Activated T-cell treated with anti-CD3 and anti-CD28 coated beads, Interleukin-2, amount 50 U/mL, for 24 hours (primary cell): ENCODE data around the gene CDKAL1.

Experiments
- DNase-seq: peaks from one replicate; pipeline ENCODE4 v3.0.0-alpha.2; 2020
- H3K27ac Mint-ChIP-seq: 2 replicates; pipeline ENCODE4 v1.8.0; 2020; ENCODE audit warnings: mild to moderate bottlenecking, mixed read lengths
- H3K27me3 Mint-ChIP-seq: 2 replicates; pipeline ENCODE4 v1.8.0; 2020; ENCODE audit warnings: mixed read lengths
- H3K36me3 Mint-ChIP-seq: 2 replicates; pipeline ENCODE4 v1.8.0; 2020; ENCODE audit warnings: low read depth, mixed read lengths
- H3K4me1 Mint-ChIP-seq: 2 replicates; pipeline ENCODE4 v1.8.0; 2020; ENCODE audit warnings: low read depth, mixed read lengths
- H3K4me3 Mint-ChIP-seq: 2 replicates; pipeline ENCODE4 v1.8.0; 2020; ENCODE audit warnings: mild to moderate bottlenecking, moderate library complexity, mixed read lengths
- H3K9me3 Mint-ChIP-seq: 2 replicates; pipeline ENCODE4 v1.8.0; 2020; ENCODE audit warnings: mixed read lengths

The CDKAL1 gene

GRCh38 chr6:20652299-20653084 is 118.2 kb downstream of the CDKAL1 start:
- no peak overlapping the region for H3K4me3 Mint-ChIP-seq
- H3K27me3 Mint-ChIP-seq, result no peaks in the 10 kb centered on the region
- no peaks in the 10 kb centered on the region for H3K9me3 Mint-ChIP-seq
- DNase-seq, result no peak
- peaks cover 71% of the 10 kb centered on the region for H3K36me3 Mint-ChIP-seq
- no peak overlapping the region for H3K27ac Mint-ChIP-seq
- peaks cover 22% of the 10 kb centered on the region for H3K4me1 Mint-ChIP-seq

- Mint-ChIP-seq H3K4me1 (peaks cover 19% of the 10 kb centered on the region), H3K36me3 (peaks cover 68% of the 10 kb centered on the region), H3K4me3 (no peak overlapping the region), H3K27ac (no peak overlapping the region), H3K9me3 (no peaks in the 10 kb centered on the region), H3K27me3 (no peaks in the 10 kb centered on the region)
- no peak for DNase-seq
These were observed 118.8 kb downstream of the CDKAL1 start for GRCh38 chr6:20653085-20653479.

GRCh38 chr6:20655317-20655716 is 121.1 kb downstream of the CDKAL1 start:
- peaks cover 55% of the 10 kb centered on the region for H3K36me3 Mint-ChIP-seq
- no peaks in the 10 kb centered on the region for H3K27me3 Mint-ChIP-seq
- no peak overlapping the region for H3K4me3 Mint-ChIP-seq
- DNase-seq, result no peak
- H3K4me1 Mint-ChIP-seq, result peaks cover 24% of the 10 kb centered on the region
- no peaks in the 10 kb centered on the region for H3K9me3 Mint-ChIP-seq
- H3K27ac Mint-ChIP-seq, result no peak overlapping the region

GRCh38 chr6:20657274-20657800 is 123.1 kb downstream of the CDKAL1 start:
- no peak for DNase-seq
- H3K4me1 Mint-ChIP-seq, result peaks cover 26% of the 10 kb centered on the region
- H3K27me3 Mint-ChIP-seq, result no peaks in the 10 kb centered on the region
- H3K36me3 Mint-ChIP-seq, result peaks cover 35% of the 10 kb centered on the region
- no peak overlapping the region for H3K27ac Mint-ChIP-seq
- no peak overlapping the region for H3K4me3 Mint-ChIP-seq
- no peaks in the 10 kb centered on the region for H3K9me3 Mint-ChIP-seq

GRCh38 chr6:20658053-20658452 is 123.8 kb downstream of the CDKAL1 start:
- H3K27ac Mint-ChIP-seq, result no peak overlapping the region
- H3K4me1 Mint-ChIP-seq, result peaks cover 27% of the 10 kb centered on the region
- no peak overlapping the region for H3K4me3 Mint-ChIP-seq
- H3K36me3 Mint-ChIP-seq, result peaks cover 31% of the 10 kb centered on the region
- H3K9me3 Mint-ChIP-seq, result no peaks in the 10 kb centered on the region
- DNase-seq, result no peak
- H3K27me3 Mint-ChIP-seq, result no peaks in the 10 kb centered on the region

GRCh38 chr6:20658516-20658915 is 124.3 kb downstream of the CDKAL1 start:
- peaks cover 27% of the 10 kb centered on the region for H3K4me1 Mint-ChIP-seq
- peaks cover 26% of the 10 kb centered on the region for H3K36me3 Mint-ChIP-seq
- DNase-seq, result no peak
- H3K27me3 Mint-ChIP-seq, result no peaks in the 10 kb centered on the region
- no peak overlapping the region for H3K27ac Mint-ChIP-seq
- no peaks in the 10 kb centered on the region for H3K9me3 Mint-ChIP-seq
- no peak overlapping the region for H3K4me3 Mint-ChIP-seq

GRCh38 chr6:20660534-20660933 is 126.3 kb downstream of the CDKAL1 start:
- Mint-ChIP-seq H3K4me3 (no peak overlapping the region), H3K9me3 (no peaks in the 10 kb centered on the region), H3K27me3 (no peaks in the 10 kb centered on the region), H3K36me3 (peaks cover 10% of the 10 kb centered on the region), H3K4me1 (peaks cover 27% of the 10 kb centered on the region), H3K27ac (no peak overlapping the region)
- DNase-seq, result no peak

GRCh38 chr6:20661721-20662120 is 127.5 kb downstream of the CDKAL1 start:
- peaks cover 25% of the 10 kb centered on the region for H3K4me1 Mint-ChIP-seq
- H3K27ac Mint-ChIP-seq, result no peak overlapping the region
- H3K36me3 Mint-ChIP-seq, result peaks cover 6% of the 10 kb centered on the region
- no peak for DNase-seq
- no peak overlapping the region for H3K4me3 Mint-ChIP-seq
- no peaks in the 10 kb centered on the region for H3K9me3 Mint-ChIP-seq
- H3K27me3 Mint-ChIP-seq, result no peaks in the 10 kb centered on the region

- Mint-ChIP-seq H3K27ac (no peak overlapping the region), H3K4me3 (no peak overlapping the region), H3K9me3 (no peaks in the 10 kb centered on the region), H3K36me3 (peaks cover 6% of the 10 kb centered on the region), H3K4me1 (peaks cover 27% of the 10 kb centered on the region), H3K27me3 (no peaks in the 10 kb centered on the region)
- DNase-seq, result no peak
These were observed 130.0 kb downstream of the CDKAL1 start for GRCh38 chr6:20664250-20664649.

- H3K4me1 Mint-ChIP-seq, result peaks cover 30% of the 10 kb centered on the region
- no peak overlapping the region for H3K4me3 Mint-ChIP-seq
- no peaks in the 10 kb centered on the region for H3K9me3 Mint-ChIP-seq
- H3K27ac Mint-ChIP-seq, result no peak overlapping the region
- peaks cover 2% of the 10 kb centered on the region for H3K36me3 Mint-ChIP-seq
- no peak for DNase-seq
- H3K27me3 Mint-ChIP-seq, result no peaks in the 10 kb centered on the region
These were observed 131.0 kb downstream of the CDKAL1 start for GRCh38 chr6:20665290-20665689.

- Mint-ChIP-seq H3K27ac (no peak overlapping the region), H3K9me3 (no peaks in the 10 kb centered on the region), H3K27me3 (no peaks in the 10 kb centered on the region), H3K36me3 (peaks cover 10% of the 10 kb centered on the region), H3K4me3 (no peak overlapping the region), H3K4me1 (peaks cover 25% of the 10 kb centered on the region)
- DNase-seq, result no peak
These were observed 135.5 kb downstream of the CDKAL1 start for GRCh38 chr6:20669571-20670314.

GRCh38 chr6:20670750-20671149 is 136.5 kb downstream of the CDKAL1 start:
- Mint-ChIP-seq H3K36me3 (peaks cover 12% of the 10 kb centered on the region), H3K9me3 (no peaks in the 10 kb centered on the region), H3K27ac (no peak overlapping the region), H3K4me3 (no peak overlapping the region), H3K4me1 (peaks cover 25% of the 10 kb centered on the region), H3K27me3 (no peaks in the 10 kb centered on the region)
- no peak for DNase-seq

GRCh38 chr6:20672038-20672437 is 137.8 kb downstream of the CDKAL1 start:
- no peaks in the 10 kb centered on the region for H3K27me3 Mint-ChIP-seq
- peaks cover 12% of the 10 kb centered on the region for H3K36me3 Mint-ChIP-seq
- no peak for DNase-seq
- no peak overlapping the region for H3K27ac Mint-ChIP-seq
- no peak overlapping the region for H3K4me3 Mint-ChIP-seq
- peaks cover 25% of the 10 kb centered on the region for H3K4me1 Mint-ChIP-seq
- no peaks in the 10 kb centered on the region for H3K9me3 Mint-ChIP-seq

GRCh38 chr6:20673458-20673857 is 139.2 kb downstream of the CDKAL1 start:
- Mint-ChIP-seq H3K9me3 (no peaks in the 10 kb centered on the region), H3K4me1 (peaks cover 29% of the 10 kb centered on the region), H3K36me3 (peaks cover 15% of the 10 kb centered on the region), H3K27ac (no peak overlapping the region), H3K27me3 (no peaks in the 10 kb centered on the region), H3K4me3 (no peak overlapping the region)
- DNase-seq, result no peak

- no peaks in the 10 kb centered on the region for H3K9me3 Mint-ChIP-seq
- H3K4me1 Mint-ChIP-seq, result peaks cover 25% of the 10 kb centered on the region
- no peak overlapping the region for H3K4me3 Mint-ChIP-seq
- no peak overlapping the region for H3K27ac Mint-ChIP-seq
- peaks cover 18% of the 10 kb centered on the region for H3K36me3 Mint-ChIP-seq
- DNase-seq, result no peak
- H3K27me3 Mint-ChIP-seq, result no peaks in the 10 kb centered on the region
These were observed 140.4 kb downstream of the CDKAL1 start for GRCh38 chr6:20674664-20675063.
